Esophagus mucosa (tissue), 1 donor: ENCODE data around the gene MTAP. TPM values are rescaled to one million over a fixed set of nuclear protein-coding genes. Genes with fewer than 3 reads are reported as not detected.

ENCODE experiments used
- ATAC-seq: fragments of 200-7000 bp; cut with Tn5 transposase; one replicate; pipeline ENCODE4 v1.9.1; 2020
- total RNA-seq: library from RNA; stranded (reverse); gene quantifications from one replicate; pipeline ENCODE4 v1.2.4, GENCODE V29; 2023
- donor health status: DM: yes; HTN: yes; CAD: no.

The MTAP gene
- total RNA-seq, 1 donor from 2014 or later, result 50.5 TPM

DNA sequence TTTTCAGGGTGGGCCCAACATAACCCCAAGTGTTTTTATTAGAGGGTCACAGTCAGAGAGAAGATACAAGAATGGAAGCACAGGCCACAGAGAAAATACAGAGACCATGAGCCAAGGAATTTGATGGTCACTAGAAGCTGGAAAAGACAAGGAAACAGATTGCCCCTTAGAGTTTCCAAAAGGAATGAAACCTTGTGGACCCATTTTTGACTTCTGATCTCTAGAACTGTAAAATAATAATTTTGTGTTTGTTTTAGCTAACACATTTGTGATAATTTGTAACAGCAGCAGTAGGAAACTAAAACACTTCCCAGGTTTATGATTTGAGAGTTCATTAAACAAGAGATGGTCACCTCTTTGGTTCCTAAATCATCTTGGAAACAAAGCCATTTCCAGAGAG is 169.9 kb downstream of the MTAP start:
- no peak for ATAC-seq

- ATAC-seq, result no peak
These were observed 171.9 kb downstream of the MTAP start for GRCh38 chr9:21974343-21974721.

GRCh38 chr9:21974722-21975409 is 172.4 kb downstream of the MTAP start:
- peak; percentile 66 for ATAC-seq

DNA sequence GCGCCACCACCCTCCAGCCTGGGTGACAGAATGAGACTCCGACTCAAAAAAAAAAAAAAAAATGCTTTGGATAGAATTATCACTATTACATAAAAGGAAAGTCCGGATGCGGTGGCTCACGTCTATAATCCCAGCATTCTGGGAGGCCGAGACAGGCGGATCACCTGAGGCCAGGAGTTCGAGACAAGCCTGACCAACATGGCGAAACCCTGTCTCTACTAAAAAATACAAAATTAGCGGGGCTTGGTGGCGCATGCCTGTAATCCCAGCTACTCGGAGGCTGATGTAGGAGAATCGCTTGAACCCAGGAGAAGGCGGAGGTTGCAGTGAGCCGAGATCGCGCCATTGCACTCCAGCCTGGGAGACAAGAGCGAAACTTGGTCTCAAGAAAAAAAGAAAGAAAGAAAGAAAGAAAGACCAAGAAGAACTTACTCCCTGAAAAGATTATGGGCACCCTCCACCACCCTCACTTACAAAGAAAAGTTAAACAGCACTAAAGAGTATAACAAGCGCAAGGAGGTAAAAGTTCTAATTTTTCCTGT is 174.0 kb downstream of the MTAP start:
- no peak for ATAC-seq

DNA sequence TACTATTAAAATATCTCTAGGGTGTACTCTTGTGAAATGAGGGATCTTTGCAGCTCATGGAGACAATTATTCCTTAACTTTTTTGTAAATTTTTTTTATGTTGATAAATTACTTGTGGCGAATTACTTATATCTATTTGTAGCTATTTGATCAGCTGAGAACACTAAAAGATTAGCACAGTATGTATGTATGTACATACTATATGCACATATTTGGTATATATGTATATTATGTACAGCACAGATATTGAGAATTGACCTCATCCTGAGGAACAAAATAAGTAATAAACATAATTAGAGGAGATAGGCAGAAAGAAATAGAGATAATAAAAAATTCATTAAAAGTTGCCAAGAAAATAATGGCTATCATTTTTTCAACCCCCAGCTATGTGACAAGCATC is 180.0 kb downstream of the MTAP start:
- ATAC-seq, result no peak

- no peak for ATAC-seq
These were observed 180.6 kb downstream of the MTAP start for GRCh38 chr9:21982861-21983560.

GRCh38 chr9:21983561-21983935 is 181.1 kb downstream of the MTAP start:
- ATAC-seq, result no peak

DNA sequence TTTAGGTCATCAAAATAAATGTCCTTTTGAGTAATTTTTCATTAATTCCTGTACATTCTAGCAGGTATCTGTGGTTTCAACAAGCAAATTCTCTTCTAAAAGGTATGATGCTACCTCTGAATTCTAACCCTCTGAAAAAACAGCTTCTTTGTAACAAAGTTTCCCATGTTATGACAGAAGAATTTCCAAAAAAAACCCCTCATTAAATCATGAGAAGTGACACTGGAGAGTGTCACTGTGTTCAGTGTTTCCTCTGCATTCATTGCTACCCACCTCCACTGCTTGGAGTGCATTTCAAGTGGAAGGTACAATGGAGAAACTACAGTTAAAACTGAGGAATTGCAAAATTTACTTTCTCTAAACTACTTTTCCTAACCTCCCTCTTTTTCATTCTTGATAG is 181.7 kb downstream of the MTAP start:
- no peak for ATAC-seq

DNA sequence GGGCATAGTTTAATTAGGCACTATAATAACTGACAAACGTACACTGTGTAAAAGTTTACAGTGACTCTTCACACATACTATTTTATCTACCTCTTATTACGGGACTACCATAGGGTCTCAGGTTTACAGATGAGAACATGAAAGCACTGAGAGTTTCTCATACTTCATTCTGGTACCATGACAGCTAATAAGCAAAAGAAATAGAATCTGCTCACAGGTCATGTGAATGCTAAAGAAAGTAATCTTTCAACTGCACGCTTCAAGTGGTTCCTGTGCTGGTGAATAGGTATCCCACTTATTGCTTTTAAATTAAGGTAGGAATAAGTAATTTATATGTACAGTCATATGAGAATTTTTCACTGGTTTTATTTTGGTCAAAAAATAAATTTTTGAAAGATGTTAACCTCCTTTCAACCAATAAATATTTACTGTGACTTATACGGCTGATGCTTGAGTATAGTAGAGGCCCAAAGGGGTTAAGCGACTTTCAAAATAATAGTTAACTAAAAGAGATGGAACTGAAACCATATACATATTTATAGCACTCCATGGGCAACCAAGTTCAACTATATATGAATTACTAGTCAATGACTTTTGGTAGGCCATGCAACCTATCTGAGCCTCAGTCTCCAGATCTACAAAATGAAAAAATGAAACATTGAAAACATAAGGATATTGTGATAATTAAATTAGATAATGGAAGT is 183.7 kb downstream of the MTAP start:
- no peak for ATAC-seq

Other genes with a start within 250 kb of the MTAP start
- gene CDKN2A, start 191.8 kb downstream of the MTAP start, total RNA-seq, result 7.7 TPM
- gene CDKN2B-AS1, start 192.2 kb downstream of the MTAP start, total RNA-seq, result 1.0 TPM
- 75.6 TPM for gene CDKN2B, start 206.7 kb downstream of the MTAP start, total RNA-seq